ENCODE measurements around the gene TNNC1.

The TNNC1 gene

GRCh38 chr3:52401551-52401950 lies 52.3 kb downstream of the TNNC1 start:
- no peak for DNase-seq

Data from amygdala (tissue), 56 donors.